IMR-90 (cell line): ENCODE measurements around the gene MLEC.

ENCODE experiments used
- CEBPB ChIP-seq: IDR thresholded peaks from 2 replicates; pipeline ENCODE4 v1.6.1; 2012; ENCODE audit warnings: low read depth, low read length, improper control_type of control experiment
- NFE2L2 ChIP-seq: fragments of 150-350 bp; IDR thresholded peaks from 2 replicates; pipeline ENCODE4 v1.6.1; 2016; ENCODE audit warnings: low read depth, mild to moderate bottlenecking, low read length
- POLR2A ChIP-seq: IDR thresholded peaks from 2 replicates; pipeline ENCODE4 v1.6.1; 2012; ENCODE audit warnings: mild to moderate bottlenecking, low read depth, low read length
- RAD21 ChIP-seq: IDR thresholded peaks from 2 replicates; pipeline ENCODE4 v1.6.1; 2012; ENCODE audit warnings: low read length, improper control_type of control experiment
- RCOR1 ChIP-seq: IDR thresholded peaks from 2 replicates; pipeline ENCODE4 v1.6.1; 2012; ENCODE audit warnings: mild to moderate bottlenecking, low read length, improper control_type of control experiment; ENCODE audit not compliant: insufficient replicate concordance
- SMC3 ChIP-seq: fragments of 150-350 bp; IDR thresholded peaks from 2 replicates; pipeline ENCODE4 v1.6.1; 2016; ENCODE audit warnings: low read depth, mild to moderate bottlenecking, antibody characterized with exemption, low read length, moderate library complexity
- TF ChIP-seq, protein P1 (sequence below): fragments of 150-350 bp; IDR thresholded peaks from 2 replicates; pipeline ENCODE4 v1.6.1; 2017; ENCODE audit warnings: mild to moderate bottlenecking, antibody characterized with exemption, low read length, low read depth
- TF ChIP-seq, protein P2 (sequence below): conservative IDR thresholded peaks from 2 replicates; pipeline ENCODE4 v1.5.1; 2012; ENCODE audit warnings: mild to moderate bottlenecking, low read depth, low read length, improper control_type of control experiment
- TF ChIP-seq, protein P3 (sequence below): fragments of 150-350 bp; IDR thresholded peaks from 2 replicates; pipeline ENCODE4 v1.6.1; 2016; ENCODE audit warnings: low read depth, mild to moderate bottlenecking, low read length, moderate library complexity, borderline replicate concordance

DNA sequence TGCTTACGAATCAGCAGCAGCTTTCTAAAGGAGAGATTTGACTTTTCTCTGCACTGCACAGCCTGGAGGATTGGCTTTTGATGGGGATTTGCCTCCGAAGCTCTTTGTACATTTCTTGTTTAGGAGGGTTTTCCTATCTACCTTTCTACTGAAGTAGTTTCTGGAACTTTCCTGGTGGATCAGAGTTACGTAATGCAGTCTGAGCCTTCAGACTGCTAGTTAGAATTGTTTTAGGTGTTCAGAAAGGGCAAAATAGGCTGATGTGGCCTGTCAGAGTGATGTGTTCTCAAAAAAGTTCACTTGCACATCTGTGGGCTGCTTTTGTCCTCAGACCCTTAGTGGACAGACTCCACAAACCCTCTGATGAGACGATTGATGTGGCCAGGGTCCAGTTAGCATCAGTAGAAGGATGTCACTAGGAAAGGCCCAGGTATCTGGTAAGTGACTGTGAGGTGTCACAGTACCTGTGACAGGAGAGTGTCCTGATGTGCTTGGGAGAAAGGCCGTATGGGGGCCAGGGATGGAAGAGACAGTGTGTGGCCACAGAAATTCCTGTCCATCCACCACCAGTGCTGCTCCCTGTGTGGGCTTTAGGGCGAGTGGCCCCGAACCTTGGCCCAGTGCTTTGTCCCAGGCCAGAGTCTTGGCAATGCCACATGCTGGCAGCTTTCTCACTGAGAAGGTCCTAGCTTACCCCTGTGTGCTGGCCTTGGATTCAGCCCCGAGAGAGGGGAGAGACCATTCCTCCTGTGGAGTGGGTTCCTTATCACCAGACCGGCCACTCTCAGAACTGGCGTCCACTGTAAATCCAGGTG is 34.2 kb downstream of the MLEC start:
- TF ChIP-seq RCOR1 (no peak), POLR2A (no peak), SMC3 (no peak), CEBPB (peak; percentile 59; the same call in 1 of the 2 replicates), RAD21 (no peak), NFE2L2 (no peak)
- TF ChIP-seq, protein P1, sequence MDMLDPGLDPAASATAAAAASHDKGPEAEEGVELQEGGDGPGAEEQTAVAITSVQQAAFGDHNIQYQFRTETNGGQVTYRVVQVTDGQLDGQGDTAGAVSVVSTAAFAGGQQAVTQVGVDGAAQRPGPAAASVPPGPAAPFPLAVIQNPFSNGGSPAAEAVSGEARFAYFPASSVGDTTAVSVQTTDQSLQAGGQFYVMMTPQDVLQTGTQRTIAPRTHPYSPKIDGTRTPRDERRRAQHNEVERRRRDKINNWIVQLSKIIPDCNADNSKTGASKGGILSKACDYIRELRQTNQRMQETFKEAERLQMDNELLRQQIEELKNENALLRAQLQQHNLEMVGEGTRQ: no peak
- TF ChIP-seq, protein P2, sequence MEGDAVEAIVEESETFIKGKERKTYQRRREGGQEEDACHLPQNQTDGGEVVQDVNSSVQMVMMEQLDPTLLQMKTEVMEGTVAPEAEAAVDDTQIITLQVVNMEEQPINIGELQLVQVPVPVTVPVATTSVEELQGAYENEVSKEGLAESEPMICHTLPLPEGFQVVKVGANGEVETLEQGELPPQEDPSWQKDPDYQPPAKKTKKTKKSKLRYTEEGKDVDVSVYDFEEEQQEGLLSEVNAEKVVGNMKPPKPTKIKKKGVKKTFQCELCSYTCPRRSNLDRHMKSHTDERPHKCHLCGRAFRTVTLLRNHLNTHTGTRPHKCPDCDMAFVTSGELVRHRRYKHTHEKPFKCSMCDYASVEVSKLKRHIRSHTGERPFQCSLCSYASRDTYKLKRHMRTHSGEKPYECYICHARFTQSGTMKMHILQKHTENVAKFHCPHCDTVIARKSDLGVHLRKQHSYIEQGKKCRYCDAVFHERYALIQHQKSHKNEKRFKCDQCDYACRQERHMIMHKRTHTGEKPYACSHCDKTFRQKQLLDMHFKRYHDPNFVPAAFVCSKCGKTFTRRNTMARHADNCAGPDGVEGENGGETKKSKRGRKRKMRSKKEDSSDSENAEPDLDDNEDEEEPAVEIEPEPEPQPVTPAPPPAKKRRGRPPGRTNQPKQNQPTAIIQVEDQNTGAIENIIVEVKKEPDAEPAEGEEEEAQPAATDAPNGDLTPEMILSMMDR: no peak
- TF ChIP-seq, protein P3, sequence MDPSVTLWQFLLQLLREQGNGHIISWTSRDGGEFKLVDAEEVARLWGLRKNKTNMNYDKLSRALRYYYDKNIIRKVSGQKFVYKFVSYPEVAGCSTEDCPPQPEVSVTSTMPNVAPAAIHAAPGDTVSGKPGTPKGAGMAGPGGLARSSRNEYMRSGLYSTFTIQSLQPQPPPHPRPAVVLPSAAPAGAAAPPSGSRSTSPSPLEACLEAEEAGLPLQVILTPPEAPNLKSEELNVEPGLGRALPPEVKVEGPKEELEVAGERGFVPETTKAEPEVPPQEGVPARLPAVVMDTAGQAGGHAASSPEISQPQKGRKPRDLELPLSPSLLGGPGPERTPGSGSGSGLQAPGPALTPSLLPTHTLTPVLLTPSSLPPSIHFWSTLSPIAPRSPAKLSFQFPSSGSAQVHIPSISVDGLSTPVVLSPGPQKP: no peak
